H1 (cell line): ENCODE data around the gene GLMP.

ENCODE experiments used
- BCL11A ChIP-seq, 2 experiments: IDR thresholded peaks; one replicate each; pipeline ENCODE4 v1.6.1; 2011; ENCODE audit warnings: low read depth in 2 of 2, low read length in 2 of 2, mild to moderate bottlenecking in 2 of 2
- EGR1 ChIP-seq: IDR thresholded peaks from 2 replicates; pipeline ENCODE4 v1.6.1; 2011; ENCODE audit warnings: low read depth, low read length, borderline replicate concordance
- EP300 ChIP-seq, 2 experiments: IDR thresholded peaks; 1 replicate in 1 of 2; 2 replicates in 1 of 2; pipeline ENCODE4 v1.6.1; 2011 to 2012; ENCODE audit warnings: low read depth in 2 of 2, low read length in 2 of 2, mild to moderate bottlenecking in 2 of 2, borderline replicate concordance in 1 of 2, inconsistent platforms in 1 of 2, moderate library complexity in 1 of 2
- JUN ChIP-seq: IDR thresholded peaks from 2 replicates; pipeline ENCODE4 v1.6.1; 2011; ENCODE audit warnings: low read depth, mild to moderate bottlenecking, improper control_type of control experiment, low read length
- KDM1A ChIP-seq: fragments of 200-600, 300-600 bp; sonication (generic); IDR thresholded peaks from 2 replicates; pipeline ENCODE4 v1.7.1; 2016; ENCODE audit warnings: mild to moderate bottlenecking, low read length, borderline replicate concordance
- KDM4A ChIP-seq: IDR thresholded peaks from one replicate; pipeline ENCODE4 v1.7.1; 2012; ENCODE audit warnings: low read depth, mild to moderate bottlenecking, moderate library complexity, low read length, inconsistent platforms; ENCODE audit not compliant: severe bottlenecking
- MAX ChIP-seq: IDR thresholded peaks from 2 replicates; pipeline ENCODE4 v1.6.1; 2012; ENCODE audit warnings: inconsistent platforms
- POLR2A ChIP-seq, 2 experiments: IDR thresholded peaks; 1 replicate in 1 of 2; 2 replicates in 1 of 2; pipeline ENCODE4 v1.6.1; 2011; ENCODE audit warnings: low read depth in 2 of 2, low read length in 2 of 2, mild to moderate bottlenecking in 2 of 2; ENCODE audit errors: control extremely low read depth in 1 of 2
- POLR2AphosphoS5 ChIP-seq: IDR thresholded peaks from 2 replicates; pipeline ENCODE4 v1.6.1; 2011; ENCODE audit warnings: low read depth, low read length
- RAD21 ChIP-seq, 2 experiments: IDR thresholded peaks in 1 of 2; conservative IDR thresholded peaks in 1 of 2; 2 replicates each; pipeline ENCODE4 v1.6.1; 2011; ENCODE audit warnings: low read depth in 2 of 2, low read length in 2 of 2, improper control_type of control experiment in 1 of 2, inconsistent platforms in 1 of 2, mild to moderate bottlenecking in 1 of 2, moderate library complexity in 1 of 2
- RXRA ChIP-seq: IDR thresholded peaks from 2 replicates; pipeline ENCODE4 v1.6.1; 2011; ENCODE audit warnings: low read depth, mild to moderate bottlenecking, low read length, moderate library complexity; ENCODE audit not compliant: insufficient read depth
- SIN3A ChIP-seq, 2 experiments: IDR thresholded peaks in 1 of 2; conservative IDR thresholded peaks in 1 of 2; 2 replicates each; pipeline ENCODE4 v1.6.1; 2011 to 2012; ENCODE audit warnings: low read length in 2 of 2, improper control_type of control experiment in 1 of 2, low read depth in 1 of 2, mild to moderate bottlenecking in 1 of 2
- SUZ12 ChIP-seq: fragments of 200-600 bp; sonication (generic); IDR thresholded peaks from 2 replicates; pipeline ENCODE4 v1.6.1; 2012; ENCODE audit warnings: mild to moderate bottlenecking, inconsistent platforms, low read length, moderate library complexity, mixed read lengths
- ZNF274 ChIP-seq: IDR thresholded peaks from 2 replicates; pipeline ENCODE4 v1.7.0; 2012; ENCODE audit warnings: low read length, borderline replicate concordance; ENCODE audit errors: extremely low read depth

DNA sequence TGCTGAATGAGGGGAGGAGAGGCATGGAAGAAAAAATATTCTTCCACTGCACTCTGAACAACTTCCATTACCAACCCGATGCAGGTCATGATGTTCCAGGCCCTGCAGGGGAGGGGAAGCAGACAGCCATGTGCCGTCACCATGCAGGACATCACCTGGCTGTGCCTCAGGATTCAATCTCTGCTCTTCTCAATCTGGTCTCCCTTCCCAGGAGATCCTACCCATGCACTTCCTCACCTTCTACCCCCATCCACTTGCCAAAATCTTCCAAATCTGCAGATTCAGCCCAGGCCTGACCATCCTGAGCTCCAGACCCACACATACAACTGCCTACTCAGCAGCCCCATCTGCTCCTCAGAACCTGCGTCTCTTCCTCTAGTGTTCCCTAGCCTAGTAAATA lies 41.8 kb downstream of the GLMP start:
- TF ChIP-seq SIN3A (conservative IDR thresholded peaks at IDR 0.05 in 1 of 2, IDR thresholded peaks at IDR 0.05 in 1 of 2; ENCODE audit: low read depth in 1 of 2, low read length in 2 of 2) (no peak), MAX (no peak), KDM1A (no peak), EGR1 (no peak), POLR2AphosphoS5 (no peak), RAD21 (IDR thresholded peaks at IDR 0.05 in 1 of 2, conservative IDR thresholded peaks at IDR 0.05 in 1 of 2; ENCODE audit: low read depth in 2 of 2, low read length in 2 of 2) (no peak), KDM4A (no peak), BCL11A (IDR thresholded peaks at IDR 0.05; ENCODE audit: low read depth in 2 of 2, low read length in 2 of 2) (no peak), JUN (no peak), ZNF274 (no peak), EP300 (IDR thresholded peaks at IDR 0.05; ENCODE audit: borderline replicate concordance in 1 of 2, low read depth in 2 of 2, low read length in 2 of 2) (no peak), POLR2A (IDR thresholded peaks at IDR 0.05; ENCODE audit: control extremely low read depth in 1 of 2, low read depth in 2 of 2, low read length in 2 of 2) (no peak), SUZ12 (no peak), RXRA (no peak)
